ENCODE measurements around the gene KIFC3. TPM values are rescaled to one million over a fixed set of nuclear protein-coding genes. Genes with fewer than 3 reads are reported as not detected.

Gene KIFC3
- total and polyA plus RNA-seq, 2 of the 13 experiments (the other 11 are each of a cell fraction or from before 2014, with no cell fraction given) = 42.1 to 45.3 TPM

- peak; percentile 93 for TF ChIP-seq MNT (IDR thresholded peaks at IDR 0.05)
- TF ChIP-seq PHF20 (CRISPR knock-in tag; IDR thresholded peaks at IDR 0.05) = no peak
- TF ChIP-seq, protein P1, sequence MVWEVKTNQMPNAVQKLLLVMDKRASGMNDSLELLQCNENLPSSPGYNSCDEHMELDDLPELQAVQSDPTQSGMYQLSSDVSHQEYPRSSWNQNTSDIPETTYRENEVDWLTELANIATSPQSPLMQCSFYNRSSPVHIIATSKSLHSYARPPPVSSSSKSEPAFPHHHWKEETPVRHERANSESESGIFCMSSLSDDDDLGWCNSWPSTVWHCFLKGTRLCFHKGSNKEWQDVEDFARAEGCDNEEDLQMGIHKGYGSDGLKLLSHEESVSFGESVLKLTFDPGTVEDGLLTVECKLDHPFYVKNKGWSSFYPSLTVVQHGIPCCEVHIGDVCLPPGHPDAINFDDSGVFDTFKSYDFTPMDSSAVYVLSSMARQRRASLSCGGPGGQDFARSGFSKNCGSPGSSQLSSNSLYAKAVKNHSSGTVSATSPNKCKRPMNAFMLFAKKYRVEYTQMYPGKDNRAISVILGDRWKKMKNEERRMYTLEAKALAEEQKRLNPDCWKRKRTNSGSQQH (CRISPR knock-in tag; IDR thresholded peaks at IDR 0.05; ENCODE audit: low read depth) = peak; percentile 49; the same call in 1 of the 2 replicates
- no peak for TF ChIP-seq SP1 (IDR thresholded peaks at IDR 0.05)
- no peak for TF ChIP-seq SP1 (CRISPR knock-in tag; IDR thresholded peaks at IDR 0.05)
- no peak for TF ChIP-seq PLRG1 (conservative IDR thresholded peaks at IDR 0.05)
- TF ChIP-seq, protein P2, sequence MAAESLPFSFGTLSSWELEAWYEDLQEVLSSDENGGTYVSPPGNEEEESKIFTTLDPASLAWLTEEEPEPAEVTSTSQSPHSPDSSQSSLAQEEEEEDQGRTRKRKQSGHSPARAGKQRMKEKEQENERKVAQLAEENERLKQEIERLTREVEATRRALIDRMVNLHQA (CRISPR knock-in tag; IDR thresholded peaks at IDR 0.05) = no peak
- peak; percentile 51 for TF ChIP-seq GATAD2A (CRISPR knock-in tag; IDR thresholded peaks at IDR 0.05)
- no peak for TF ChIP-seq ZNF710 (CRISPR knock-in tag; IDR thresholded peaks at IDR 0.05; ENCODE audit: borderline replicate concordance)
- no peak for TF ChIP-seq CHD2 (IDR thresholded peaks at IDR 0.05; ENCODE audit: low read depth, low read length)
- 0 out of 2 replicates have a peak, but pooled peaks have one; percentile 72 for TF ChIP-seq KLF15 (CRISPR knock-in tag; IDR thresholded peaks at IDR 0.05; ENCODE audit: borderline replicate concordance)
- TF ChIP-seq ZIK1 (CRISPR knock-in tag; IDR thresholded peaks at IDR 0.05; ENCODE audit: borderline replicate concordance, low read depth) = peak; percentile 67; the same call in 1 of the 2 replicates
- peak; percentile 28; the same call in 1 of the 2 replicates for TF ChIP-seq THAP7 (CRISPR knock-in tag; IDR thresholded peaks at IDR 0.05)
- TF ChIP-seq, protein P3, sequence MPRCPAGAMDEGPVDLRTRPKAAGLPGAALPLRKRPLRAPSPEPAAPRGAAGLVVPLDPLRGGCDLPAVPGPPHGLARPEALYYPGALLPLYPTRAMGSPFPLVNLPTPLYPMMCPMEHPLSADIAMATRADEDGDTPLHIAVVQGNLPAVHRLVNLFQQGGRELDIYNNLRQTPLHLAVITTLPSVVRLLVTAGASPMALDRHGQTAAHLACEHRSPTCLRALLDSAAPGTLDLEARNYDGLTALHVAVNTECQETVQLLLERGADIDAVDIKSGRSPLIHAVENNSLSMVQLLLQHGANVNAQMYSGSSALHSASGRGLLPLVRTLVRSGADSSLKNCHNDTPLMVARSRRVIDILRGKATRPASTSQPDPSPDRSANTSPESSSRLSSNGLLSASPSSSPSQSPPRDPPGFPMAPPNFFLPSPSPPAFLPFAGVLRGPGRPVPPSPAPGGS (CRISPR knock-in tag; IDR thresholded peaks at IDR 0.05) = peak; percentile 91
- TF ChIP-seq GZF1 (CRISPR knock-in tag; IDR thresholded peaks at IDR 0.05) = 0 out of 2 replicates have a peak, but pooled peaks have one; percentile 56
- TF ChIP-seq ATF7-NPFF (CRISPR knock-in tag; IDR thresholded peaks at IDR 0.05; ENCODE audit: low read depth) = peak; percentile 92
- TF ChIP-seq ZFP36L1 (CRISPR knock-in tag; IDR thresholded peaks at IDR 0.05) = no peak
- TF ChIP-seq, protein P4, sequence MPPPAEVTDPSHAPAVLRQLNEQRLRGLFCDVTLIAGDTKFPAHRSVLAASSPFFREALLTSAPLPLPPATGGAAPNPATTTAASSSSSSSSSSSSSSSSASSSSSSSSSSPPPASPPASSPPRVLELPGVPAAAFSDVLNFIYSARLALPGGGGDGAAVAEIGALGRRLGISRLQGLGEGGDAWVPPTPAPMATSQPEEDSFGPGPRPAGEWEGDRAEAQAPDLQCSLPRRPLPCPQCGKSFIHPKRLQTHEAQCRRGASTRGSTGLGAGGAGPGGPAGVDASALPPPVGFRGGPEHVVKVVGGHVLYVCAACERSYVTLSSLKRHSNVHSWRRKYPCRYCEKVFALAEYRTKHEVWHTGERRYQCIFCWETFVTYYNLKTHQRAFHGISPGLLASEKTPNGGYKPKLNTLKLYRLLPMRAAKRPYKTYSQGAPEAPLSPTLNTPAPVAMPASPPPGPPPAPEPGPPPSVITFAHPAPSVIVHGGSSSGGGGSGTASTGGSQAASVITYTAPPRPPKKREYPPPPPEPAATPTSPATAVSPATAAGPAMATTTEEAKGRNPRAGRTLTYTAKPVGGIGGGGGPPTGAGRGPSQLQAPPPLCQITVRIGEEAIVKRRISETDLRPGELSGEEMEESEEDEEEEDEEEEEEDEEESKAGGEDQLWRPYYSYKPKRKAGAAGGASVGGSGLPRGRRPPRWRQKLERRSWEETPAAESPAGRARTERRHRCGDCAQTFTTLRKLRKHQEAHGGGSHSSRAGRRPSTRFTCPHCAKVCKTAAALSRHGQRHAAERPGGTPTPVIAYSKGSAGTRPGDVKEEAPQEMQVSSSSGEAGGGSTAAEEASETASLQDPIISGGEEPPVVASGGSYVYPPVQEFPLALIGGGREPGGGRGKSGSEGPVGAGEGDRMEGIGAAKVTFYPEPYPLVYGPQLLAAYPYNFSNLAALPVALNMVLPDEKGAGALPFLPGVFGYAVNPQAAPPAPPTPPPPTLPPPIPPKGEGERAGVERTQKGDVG (CRISPR knock-in tag; IDR thresholded peaks at IDR 0.05; ENCODE audit: borderline replicate concordance) = peak; percentile 76; the same call in 1 of the 2 replicates
Observed at GRCh38 chr16:57802341-57803133, at the start of gene KIFC3 (continued).

Measured in HepG2 (cell line).